SU-DHL-6 (cell line): ENCODE results near the gene DMBT1.

Source experiments
- EZH2phosphoT487 ChIP-seq: fragments of 200-600 bp; sonication (generic), shearing (Covaris generic); conservative IDR thresholded peaks from 2 replicates; pipeline ENCODE4 v1.6.1; 2018; ENCODE audit warnings: mild to moderate bottlenecking, antibody characterized with exemption, low read length, moderate library complexity, mixed read lengths
- TF ChIP-seq, protein P1 (sequence below): fragments of 200-600 bp; sonication (generic); IDR thresholded peaks from one replicate; pipeline ENCODE4 v1.5.1; 2017; ENCODE audit warnings: antibody characterized with exemption, mild to moderate bottlenecking, low read length, moderate library complexity; ENCODE audit not compliant: insufficient read depth, poor library complexity, severe bottlenecking

DNA sequence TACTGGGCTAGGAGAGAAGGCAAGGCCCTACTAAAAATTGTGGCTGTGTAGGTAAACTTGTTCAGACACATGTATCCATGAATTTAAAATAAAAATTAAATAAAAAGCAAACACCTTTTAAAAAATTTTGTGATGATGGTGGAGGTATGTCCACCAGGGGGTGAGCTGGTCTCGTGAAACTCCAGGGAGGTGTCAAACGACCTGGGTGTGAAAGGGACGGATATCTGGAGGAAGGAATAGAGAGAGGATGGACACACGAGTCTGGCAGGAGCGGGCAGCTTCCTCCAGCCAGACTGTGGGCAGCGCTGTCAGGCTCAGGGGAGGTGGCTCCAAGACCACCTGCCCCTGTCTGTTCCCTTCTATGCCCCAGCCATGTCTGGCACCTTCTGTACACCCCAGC, 34.8 kb upstream of the DMBT1 start:
- TF ChIP-seq, protein P1, sequence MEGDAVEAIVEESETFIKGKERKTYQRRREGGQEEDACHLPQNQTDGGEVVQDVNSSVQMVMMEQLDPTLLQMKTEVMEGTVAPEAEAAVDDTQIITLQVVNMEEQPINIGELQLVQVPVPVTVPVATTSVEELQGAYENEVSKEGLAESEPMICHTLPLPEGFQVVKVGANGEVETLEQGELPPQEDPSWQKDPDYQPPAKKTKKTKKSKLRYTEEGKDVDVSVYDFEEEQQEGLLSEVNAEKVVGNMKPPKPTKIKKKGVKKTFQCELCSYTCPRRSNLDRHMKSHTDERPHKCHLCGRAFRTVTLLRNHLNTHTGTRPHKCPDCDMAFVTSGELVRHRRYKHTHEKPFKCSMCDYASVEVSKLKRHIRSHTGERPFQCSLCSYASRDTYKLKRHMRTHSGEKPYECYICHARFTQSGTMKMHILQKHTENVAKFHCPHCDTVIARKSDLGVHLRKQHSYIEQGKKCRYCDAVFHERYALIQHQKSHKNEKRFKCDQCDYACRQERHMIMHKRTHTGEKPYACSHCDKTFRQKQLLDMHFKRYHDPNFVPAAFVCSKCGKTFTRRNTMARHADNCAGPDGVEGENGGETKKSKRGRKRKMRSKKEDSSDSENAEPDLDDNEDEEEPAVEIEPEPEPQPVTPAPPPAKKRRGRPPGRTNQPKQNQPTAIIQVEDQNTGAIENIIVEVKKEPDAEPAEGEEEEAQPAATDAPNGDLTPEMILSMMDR, result no peak
- TF ChIP-seq EZH2phosphoT487, result no peak
